ENCODE data around the gene LAPTM4A.

The LAPTM4A gene

DNA sequence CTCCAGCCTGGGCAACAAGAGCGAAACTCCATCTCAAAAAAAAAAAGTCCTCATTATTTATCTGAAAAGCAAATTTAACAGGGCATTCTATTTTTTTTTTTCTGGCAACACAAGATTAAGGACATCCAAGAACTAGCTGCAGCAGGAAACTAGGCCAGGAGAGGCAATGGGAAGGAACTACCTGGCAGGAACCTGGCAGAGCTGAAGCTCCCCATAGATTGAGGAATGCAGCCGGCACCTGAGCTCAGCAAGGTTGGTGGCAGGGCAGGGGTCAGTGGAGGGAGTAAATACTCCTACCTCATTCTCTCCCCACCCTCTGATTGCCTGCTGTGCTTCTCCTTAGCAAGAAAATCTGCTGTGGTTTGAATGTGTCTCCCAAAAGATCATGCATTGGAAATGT is 30.4 kb upstream of the LAPTM4A start:
- no peak for DNase-seq (ENCODE audit: low read depth)
- TF ChIP-seq, protein P1, sequence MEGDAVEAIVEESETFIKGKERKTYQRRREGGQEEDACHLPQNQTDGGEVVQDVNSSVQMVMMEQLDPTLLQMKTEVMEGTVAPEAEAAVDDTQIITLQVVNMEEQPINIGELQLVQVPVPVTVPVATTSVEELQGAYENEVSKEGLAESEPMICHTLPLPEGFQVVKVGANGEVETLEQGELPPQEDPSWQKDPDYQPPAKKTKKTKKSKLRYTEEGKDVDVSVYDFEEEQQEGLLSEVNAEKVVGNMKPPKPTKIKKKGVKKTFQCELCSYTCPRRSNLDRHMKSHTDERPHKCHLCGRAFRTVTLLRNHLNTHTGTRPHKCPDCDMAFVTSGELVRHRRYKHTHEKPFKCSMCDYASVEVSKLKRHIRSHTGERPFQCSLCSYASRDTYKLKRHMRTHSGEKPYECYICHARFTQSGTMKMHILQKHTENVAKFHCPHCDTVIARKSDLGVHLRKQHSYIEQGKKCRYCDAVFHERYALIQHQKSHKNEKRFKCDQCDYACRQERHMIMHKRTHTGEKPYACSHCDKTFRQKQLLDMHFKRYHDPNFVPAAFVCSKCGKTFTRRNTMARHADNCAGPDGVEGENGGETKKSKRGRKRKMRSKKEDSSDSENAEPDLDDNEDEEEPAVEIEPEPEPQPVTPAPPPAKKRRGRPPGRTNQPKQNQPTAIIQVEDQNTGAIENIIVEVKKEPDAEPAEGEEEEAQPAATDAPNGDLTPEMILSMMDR (conservative IDR thresholded peaks at IDR 0.05; ENCODE audit: control insufficient read depth, insufficient read depth, low read depth, low read length) = no peak
- no peak overlapping the region for H3K4me3 ChIP-seq (ENCODE audit: control insufficient read depth, low read depth, low read length)

DNA sequence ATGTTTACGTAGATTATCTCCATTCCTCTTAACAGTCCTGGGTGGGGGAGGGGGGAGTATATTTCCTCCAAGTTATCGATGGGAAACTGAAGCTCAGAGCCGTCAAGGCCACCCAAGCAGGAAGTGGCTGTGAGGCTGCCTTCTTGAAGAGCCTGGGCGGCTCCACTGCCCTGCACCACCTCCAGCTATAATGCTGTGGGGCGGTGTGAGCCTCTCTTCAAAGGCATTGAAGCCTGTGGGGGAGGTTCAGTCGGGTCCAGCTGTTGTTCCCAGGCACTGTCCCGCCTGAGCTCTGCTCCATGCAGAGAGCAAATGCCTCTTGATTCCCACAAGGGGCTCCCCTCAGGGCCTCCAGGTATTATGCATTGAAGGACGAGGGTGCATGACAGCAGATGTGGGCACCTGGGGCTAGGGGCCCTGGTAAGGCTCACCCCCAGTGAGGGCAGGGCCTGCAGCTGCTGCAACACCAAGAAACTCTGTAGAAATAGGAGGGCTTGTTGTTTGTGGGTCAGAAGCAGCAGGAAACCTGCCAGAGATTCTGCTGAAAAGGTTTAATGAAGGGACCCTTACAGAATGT is 29.5 kb upstream of the LAPTM4A start:
- TF ChIP-seq, protein P1 (conservative IDR thresholded peaks at IDR 0.05; ENCODE audit: control insufficient read depth, insufficient read depth, low read depth, low read length) = no peak
- H3K4me3 ChIP-seq (ENCODE audit: control insufficient read depth, low read depth, low read length) = no peak overlapping the region
- no peak for DNase-seq (ENCODE audit: low read depth)

DNA sequence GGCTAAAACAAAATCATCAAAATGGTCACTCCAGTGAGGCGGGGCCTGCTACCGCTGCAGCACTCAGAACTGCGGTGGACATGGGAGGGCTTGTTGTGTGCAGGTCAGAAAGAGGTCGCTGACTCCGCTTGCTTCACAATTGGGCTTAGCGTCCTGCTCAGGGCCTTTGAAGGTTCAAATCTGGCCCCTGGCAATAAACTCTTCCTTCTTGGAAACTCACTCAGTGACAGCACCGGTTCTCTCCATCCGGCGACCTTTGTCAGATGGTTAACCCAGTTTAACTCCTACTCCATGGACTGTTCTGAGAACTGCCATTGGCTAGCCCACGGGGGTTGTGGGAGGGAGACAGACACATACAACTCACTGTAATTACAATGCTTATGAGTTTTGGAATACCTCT is 29.0 kb upstream of the LAPTM4A start:
- DNase-seq (ENCODE audit: low read depth) = no peak
- H3K4me3 ChIP-seq (ENCODE audit: control insufficient read depth, low read depth, low read length) = no peak overlapping the region
- TF ChIP-seq, protein P1 (conservative IDR thresholded peaks at IDR 0.05; ENCODE audit: control insufficient read depth, insufficient read depth, low read depth, low read length) = no peak

DNA sequence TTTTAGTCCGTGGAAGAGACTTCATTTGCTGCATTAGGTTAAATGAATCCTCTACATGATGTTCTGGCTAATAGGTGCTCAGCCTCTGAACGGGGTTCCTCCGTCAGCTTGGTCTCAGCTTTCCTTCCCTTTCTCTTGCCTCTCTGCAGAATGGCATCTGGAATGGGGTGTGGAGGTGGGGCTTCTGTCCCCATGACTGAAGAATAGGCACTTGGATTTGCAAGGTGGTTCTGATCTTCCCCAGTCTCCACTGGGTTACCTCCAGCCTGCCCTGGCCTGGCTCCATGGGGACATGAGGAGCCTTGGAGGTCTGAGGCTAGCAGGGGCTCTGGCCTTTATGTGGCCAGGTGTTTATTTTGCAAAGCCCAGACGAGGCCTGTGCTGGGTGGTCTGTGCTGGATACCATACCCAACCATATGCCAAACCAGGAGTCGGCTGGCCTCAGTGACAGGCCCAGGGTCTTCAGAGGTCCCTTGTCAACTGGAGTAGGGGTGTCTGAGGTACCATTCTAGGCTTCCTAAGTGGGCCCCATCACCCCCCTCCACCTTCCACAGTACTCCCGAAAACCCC is 28.2 kb upstream of the LAPTM4A start:
- TF ChIP-seq, protein P1 (conservative IDR thresholded peaks at IDR 0.05; ENCODE audit: control insufficient read depth, insufficient read depth, low read depth, low read length) = no peak
- no peak for DNase-seq (ENCODE audit: low read depth)
- no peak overlapping the region for H3K4me3 ChIP-seq (ENCODE audit: control insufficient read depth, low read depth, low read length)

DNA sequence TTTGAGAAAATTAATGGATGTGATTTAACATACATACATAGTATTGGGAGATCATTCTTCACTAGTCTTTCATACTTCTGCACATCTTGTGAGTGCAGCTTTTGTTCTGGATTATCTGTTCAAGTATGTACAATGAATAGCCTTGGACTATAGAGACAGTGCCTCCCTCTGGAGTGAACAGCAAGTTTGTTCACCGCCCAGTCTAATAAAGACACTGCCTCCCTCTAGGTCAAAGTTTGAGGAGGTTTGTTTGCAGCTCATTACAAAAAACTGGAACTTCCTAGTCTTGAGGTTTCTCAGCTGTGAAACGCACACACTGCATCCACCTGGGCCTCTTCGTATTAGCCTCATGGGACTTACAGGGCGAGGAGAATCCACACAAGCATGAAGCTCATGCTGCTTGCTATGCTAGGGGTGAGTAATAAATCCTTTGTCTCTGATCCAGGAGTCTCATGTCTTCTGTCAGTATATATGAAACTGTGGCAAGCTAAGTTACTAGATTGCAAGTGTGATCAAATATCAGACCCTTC is 26.0 kb upstream of the LAPTM4A start:
- TF ChIP-seq, protein P1 (conservative IDR thresholded peaks at IDR 0.05; ENCODE audit: control insufficient read depth, insufficient read depth, low read depth, low read length) = no peak

DNA sequence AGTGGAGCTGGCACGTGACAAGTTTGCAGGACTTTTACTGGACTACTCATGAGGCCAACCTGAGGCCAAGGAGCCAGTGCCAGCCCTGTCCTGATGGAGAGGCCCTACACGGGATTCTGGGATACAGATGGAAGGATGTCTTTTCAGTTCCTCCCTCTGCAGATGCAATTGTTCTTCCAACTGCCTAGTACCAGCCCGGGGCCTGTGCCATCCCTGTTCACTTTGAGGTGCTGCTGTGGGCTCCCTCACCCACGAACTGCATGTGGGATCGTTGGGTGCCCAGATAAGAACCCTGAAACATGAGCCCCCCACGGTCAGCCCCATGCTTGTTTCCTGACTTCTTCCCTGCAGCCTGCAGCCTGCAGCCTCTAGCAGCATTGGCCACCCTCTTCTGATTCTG is 25.3 kb upstream of the LAPTM4A start:
- H3K4me3 ChIP-seq (ENCODE audit: control insufficient read depth, low read depth, low read length) = no peak overlapping the region
- TF ChIP-seq, protein P1 (conservative IDR thresholded peaks at IDR 0.05; ENCODE audit: control insufficient read depth, insufficient read depth, low read depth, low read length) = no peak
- DNase-seq (ENCODE audit: low read depth) = no peak

More for the DNA sequence above, 26.0 kb upstream of the LAPTM4A start:
- no peak for DNase-seq (ENCODE audit: low read depth)
- H3K4me3 ChIP-seq (ENCODE audit: control insufficient read depth, low read depth, low read length) = no peak overlapping the region

All from fibroblast of mammary gland (primary cell).